SHP77 treated with DMSO at 0.1 percent for 48 hours (cell line): Measurements from ENCODE around the gene SUFU.
A peak's percentile ranks its signal among the peaks of the same experiment; 100 is the strongest.
"Not testable (repeated sequence)": the region's sequence is repeated elsewhere in the genome, so short reads cannot be mapped to it uniquely, and the experiment has no call there.

Experiments
- DNase-seq: peaks from one replicate; lab custom pipeline; 2025; lab: John Stamatoyannopoulos, UW

The SUFU gene

DNA sequence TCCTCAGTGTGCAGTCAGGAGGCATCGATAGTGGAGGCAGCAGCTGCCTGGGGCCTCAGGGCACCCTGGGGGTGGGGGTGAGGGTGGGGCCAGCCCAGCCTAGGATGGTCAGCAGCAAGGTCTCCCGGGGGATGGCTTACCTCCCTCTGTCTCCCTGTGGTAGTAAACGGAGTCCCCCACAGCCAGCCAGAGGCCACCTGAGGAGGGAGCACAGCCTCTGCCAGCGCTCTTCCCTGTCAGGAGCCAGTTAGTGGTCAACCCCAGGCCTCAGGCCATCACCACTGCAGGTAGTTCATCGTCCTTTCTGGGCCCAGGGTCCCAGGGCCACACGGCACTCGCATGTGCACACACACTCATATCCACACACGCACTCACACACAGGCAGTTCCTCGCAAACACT, 23.4 kb upstream of the SUFU start:
- no peak for DNase-seq

DNA sequence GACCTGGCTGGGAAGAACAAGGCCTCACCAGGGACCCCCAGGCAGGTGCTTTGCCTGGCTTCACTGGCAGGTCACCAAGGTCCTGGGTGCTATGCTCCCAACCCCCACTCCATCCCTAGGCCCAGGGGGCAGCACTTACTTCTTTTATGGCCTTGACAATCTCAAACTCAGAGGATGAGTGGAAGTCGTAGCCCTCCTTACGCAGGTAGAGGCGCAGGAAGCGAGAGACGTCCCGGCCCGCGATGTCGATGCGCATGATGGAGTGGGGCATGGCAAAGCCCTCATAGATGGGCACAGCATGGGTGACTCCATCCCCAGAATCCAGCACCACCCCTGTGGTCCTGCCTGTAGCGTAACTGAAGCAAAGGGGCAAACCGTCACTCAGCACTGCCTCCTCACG, 19.8 kb upstream of the SUFU start:
- no peak for DNase-seq

DNA sequence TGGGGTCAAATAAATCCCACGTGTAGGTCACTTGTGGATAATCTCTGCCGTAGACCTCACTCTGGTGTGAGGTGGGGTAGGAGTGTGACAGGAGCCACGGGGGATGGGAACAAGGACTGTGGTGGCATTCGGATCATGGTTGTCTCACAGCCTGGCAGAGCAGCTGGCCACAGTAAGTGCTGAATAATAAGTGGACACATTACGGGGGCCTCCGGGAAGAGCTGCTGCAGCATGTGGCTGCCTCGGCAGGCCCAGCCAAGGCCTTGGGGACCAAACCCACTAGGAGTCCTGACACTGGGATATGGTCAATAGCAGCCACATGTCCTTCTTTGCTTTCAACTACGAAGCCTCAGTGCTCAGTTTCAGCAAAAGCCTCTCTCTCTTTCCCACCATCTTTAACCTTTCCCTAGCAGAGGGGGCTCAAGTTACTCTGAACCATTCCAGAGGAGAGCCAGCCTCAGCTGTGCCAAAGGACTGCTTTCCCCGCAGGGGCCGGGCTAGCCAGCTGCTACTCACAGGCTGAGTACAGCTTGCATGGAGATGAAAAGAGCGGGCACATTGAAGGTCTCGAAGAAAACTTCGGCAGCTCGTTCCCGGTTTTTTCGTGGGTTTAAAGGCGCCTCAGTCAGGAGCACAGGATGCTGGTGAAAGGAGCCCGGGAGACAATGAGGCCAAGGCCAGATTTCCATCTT, 18.5 kb upstream of the SUFU start:
- no peak for DNase-seq

DNA sequence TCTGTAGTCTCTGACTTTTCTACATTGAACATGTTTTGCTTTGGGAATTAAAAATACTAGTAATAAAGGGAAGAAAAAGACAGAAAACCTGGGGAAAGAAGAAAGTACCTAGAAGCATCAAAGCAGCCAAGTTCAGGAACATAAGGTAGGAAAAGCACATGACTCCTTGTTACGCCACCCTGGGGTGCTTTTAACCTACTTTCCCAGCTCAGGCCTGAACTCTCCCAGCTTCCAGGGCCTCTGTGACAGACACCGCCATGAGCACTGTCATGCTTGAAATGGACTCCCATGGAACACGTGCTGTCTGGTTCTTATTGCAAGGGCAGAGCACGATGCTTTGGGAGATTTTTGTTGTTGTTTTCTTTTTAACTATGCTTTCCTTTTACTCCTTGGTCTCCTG, 12.6 kb upstream of the SUFU start:
- no peak for DNase-seq

DNA sequence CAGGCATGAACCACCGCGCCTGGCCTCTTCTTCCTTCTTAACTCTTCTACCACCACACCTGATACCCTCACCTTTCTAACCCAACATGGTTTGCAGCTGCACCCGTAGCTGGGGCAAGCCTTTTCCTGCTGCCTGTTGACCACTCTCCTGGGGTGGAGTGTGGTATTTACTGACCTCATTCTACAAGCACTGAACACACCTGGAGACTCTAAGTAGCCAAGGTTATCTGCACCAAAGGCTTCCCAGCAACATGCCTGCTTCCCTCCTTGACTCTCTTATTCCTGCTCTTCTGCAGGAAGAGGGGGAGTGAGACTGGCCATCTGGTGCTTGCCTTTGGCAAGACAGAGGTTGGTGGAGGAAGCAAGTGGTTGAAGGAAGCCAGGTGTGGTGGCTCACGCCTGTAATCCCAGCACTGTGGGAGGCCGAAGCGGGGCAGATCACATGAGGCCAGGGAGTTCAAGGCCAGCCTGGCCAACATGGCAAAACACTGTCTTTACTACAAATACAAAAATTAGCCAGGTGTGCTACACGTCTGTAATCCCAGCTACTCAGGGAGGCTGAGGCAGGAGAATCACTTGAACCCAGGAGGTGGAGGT, 11.3 kb upstream of the SUFU start:
- DNase-seq, result no peak

DNA sequence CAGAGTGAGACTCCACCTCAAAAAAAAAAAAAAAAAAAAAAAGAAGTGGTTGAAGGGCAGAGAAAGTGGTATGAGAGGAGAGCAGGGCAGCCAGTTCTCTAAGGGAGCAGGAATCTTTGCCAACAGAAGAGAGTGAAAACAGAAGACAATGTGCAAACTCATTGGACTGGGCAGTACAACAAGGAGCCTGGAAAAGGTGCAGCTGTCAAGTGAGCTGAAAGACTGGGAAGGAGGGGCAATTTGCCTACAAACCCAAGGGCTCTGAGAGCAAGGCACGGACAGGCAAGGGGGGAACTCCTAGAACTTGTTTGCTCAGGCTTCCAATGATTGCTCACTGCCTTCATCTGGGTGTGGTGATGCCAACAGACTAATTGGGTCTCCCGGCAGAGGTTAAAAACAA, 10.8 kb upstream of the SUFU start:
- no peak for DNase-seq

DNA sequence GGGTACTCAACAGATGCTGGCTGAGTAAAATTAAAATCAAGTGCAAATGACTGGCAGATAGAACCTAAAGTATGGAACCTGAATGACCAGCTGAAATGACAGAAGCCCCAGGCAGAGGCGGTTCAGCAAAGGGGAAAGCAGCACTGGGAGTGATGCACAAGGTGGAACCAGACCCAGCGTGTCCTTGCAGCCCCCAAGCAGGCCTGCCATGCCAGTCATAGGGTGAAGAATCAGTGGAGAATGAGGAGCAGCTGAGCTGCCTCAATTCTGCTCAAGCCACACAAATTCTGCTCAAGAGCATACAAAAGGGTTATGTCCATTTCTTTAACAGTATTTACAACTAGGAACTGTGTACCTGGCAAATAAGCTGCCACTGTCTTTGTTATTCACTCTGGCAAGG, 10.0 kb upstream of the SUFU start:
- no peak for DNase-seq

DNA sequence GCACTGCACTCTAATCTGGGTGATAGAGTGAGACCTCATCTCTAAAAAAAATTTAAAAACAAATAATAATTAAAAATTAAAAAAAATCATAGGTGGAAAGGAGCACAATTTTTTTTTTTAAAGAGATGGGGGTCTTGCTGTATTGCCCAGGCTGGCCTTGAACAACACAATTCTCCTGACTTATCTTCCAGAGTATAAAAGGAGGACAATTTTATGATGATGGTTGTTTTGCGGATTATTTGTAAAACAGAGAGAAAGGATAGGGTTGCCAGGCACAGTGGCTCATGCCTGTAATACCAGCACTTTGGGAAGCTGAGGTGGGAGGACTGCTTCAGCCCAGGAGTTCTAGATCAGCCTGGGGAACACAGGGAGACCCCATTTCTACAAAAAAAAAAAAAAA, 6.2 kb upstream of the SUFU start:
- no peak for DNase-seq

DNA sequence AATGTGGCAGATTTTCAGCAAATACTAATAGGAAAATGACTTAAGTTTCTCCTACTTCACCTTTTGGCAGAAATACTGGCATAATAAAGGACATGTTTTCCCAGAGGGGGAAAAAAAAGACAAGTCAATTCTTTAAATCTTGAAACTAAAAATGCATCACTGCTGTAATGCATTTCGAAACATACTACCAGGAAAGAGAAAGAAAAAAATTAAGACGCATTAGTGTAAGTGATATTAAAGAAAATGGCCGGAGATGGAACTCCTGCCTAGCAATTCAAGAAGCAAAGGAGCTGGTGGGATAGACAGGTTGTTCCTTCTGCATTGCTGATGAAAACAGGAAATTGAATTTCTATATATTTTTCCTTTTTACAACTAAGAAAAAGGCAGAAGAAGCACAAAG, 4.4 kb upstream of the SUFU start:
- DNase-seq, result no peak

DNA sequence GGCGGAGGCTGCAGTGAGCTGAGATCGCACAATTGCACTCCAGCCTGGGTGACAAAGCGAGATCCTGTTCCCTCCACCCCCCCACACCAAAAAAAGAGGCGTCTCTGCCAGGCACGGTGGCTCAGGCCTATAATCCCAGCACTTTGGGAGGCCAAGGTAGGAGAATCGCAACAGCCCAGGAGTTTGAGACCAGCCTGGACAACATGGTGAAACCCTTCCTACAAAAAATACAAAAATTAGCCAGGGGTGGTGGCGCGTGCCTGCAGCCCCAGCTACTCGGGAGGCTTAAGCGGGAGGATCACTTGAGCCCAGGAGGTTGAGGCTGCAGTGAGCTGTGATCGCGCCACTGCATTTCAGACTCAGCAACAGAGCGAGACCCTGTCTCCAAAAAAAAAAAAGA, 3.1 kb upstream of the SUFU start:
- DNase-seq, result not testable (repeated sequence)

DNA sequence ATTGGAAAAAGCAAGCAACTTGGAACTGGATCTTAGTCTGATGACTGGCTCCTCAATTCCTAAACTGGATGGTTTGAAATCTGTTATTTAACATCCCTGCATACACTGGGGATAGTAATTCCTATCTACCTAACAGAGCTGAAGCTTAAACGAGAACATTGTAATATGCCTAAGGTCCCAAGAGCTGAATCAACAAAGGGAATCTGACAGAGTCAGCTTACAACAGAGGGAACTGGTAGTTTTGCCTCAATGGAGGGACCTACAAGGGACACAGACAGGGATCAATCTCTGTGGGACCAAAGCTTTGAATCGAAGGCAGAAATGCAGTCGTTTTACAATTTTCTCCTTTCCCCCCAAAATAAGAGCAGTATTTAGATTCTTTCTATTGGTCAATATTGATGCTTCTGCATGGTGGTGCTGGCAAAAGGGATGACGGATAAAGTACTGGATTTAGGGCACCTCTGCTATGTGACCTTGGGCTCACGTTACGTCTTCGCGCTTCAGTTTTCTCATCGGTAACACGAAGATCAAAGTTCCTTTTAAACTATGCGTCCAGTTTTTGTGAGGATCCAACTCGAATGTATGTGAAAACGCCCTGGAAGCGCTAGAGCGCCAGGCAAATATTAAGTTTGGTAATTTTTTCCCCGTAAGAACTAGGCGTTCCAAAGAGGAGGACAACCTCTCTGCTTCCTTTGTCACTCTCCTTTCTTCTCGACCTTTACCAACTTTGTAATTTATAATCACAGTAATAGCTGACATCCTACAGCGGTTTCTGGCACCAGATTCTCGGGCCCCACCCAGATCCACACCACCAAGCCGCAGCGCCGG, 2.4 kb upstream of the SUFU start:
- no peak for DNase-seq

DNA sequence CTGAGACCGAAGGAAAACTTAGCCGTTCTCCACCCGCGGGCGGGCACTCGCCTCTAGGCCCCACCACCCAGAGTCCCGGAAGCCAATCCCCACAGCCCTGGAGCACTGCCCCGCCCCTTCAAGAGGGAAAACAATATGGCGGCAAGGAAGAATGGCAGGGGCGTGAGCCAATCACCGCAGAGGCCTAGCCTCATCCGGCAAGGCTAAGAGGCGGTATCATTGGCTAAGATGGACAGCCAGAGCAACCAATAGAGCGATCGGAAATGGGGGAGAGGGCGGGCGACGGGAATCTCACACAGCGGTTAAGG, 1.8 kb upstream of the SUFU start:
- DNase-seq, result peak; percentile 92

DNA sequence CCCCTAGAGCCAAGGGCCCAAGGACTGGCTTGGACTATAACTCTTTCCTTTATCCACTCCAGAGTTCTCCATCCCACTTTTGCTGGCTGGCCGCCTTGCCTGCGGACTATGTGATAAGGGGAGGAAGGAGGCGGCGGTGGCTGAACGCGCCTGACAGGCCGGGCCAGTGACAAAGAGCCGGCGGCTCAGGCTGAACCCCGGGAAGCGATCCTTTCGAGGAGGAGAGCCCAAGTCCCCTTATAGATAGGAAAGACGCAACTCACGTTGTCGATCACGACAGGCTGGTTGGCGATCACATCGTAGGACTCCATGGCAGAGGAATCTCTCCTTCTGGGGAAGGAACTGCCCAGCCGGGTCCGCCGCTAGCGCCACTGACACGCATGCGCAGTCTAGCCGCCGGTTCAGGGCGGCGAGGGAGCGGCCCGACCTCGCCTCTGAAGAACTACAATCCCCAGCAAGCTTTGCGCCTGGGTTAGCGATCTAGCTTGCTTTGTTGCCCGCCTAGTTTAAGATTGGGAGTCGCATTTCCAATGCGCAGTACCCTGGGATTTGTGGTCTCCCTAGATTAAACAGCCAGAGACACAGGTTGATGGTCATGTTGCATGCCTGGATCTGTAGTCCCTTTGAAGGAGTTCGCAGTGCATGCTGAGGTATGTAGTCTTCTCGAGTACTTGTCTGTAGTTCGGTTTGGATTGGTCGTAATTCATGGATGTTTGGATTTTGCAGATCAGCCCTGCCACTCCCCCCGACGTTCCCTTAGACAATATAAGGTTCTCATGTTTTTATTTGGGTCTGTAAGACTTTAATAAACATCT, 1.2 kb upstream of the SUFU start, which contains the start of gene ACTR1A:
TSS of gene ACTR1A (minus strand) at position 376 of the 815 bp plus-strand sequence. CDS start at position 311, 65 bp downstream.
- DNase-seq, result peak; percentile 99

DNA sequence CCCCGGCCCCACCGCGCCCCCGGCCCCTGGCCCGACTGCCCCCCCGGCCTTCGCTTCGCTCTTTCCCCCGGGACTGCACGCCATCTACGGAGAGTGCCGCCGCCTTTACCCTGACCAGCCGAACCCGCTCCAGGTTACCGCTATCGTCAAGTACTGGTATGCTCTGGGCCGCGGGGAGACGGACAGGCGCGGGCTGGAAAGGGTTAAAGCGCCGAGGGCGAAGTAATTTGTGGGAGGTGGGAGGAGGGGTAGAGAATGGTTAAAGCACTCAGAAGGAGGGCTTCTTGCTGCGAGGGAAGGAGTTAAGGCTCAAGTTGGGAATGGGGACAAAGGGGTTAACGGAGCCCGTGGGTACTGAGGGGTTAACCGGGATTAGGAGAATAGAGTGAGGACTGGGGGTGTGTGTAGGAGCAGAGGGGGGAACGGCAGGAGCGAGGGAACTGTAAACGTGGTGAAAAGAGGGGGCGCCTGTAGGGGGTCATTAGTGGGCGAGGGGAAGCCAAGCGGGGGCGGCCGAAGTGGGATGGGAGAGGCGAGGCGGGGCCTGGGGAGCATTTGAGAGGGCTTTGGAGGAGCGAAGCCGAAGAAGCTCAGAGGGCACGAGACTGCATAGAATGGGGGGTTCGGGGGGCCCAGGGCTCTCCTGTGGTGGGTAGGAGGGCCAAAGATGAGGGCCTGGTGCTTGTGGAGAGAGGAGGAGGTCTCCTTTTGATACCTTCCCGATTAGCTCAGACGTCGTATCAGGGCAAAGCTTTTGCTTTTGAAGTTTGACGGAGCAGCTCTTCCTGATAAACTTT, 605 bp downstream of the SUFU start:
- DNase-seq, result no peak

DNA sequence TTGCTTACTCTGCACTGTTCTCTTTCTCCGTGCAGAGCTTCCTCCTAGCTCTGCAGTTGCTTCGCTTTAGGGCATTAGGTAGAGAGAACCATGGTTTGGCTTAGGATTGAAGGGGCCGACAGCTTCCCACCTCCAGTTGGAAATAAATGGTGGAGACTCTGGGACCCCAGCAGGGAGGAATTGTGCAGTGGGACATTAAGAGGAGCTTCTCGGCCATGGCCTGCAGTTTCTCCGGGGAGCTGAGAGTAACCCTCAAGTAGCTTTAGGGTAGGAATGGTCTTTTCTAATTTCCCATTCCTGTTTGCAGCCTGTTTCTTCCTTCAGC, 1.2 kb downstream of the SUFU start:
- no peak for DNase-seq

DNA sequence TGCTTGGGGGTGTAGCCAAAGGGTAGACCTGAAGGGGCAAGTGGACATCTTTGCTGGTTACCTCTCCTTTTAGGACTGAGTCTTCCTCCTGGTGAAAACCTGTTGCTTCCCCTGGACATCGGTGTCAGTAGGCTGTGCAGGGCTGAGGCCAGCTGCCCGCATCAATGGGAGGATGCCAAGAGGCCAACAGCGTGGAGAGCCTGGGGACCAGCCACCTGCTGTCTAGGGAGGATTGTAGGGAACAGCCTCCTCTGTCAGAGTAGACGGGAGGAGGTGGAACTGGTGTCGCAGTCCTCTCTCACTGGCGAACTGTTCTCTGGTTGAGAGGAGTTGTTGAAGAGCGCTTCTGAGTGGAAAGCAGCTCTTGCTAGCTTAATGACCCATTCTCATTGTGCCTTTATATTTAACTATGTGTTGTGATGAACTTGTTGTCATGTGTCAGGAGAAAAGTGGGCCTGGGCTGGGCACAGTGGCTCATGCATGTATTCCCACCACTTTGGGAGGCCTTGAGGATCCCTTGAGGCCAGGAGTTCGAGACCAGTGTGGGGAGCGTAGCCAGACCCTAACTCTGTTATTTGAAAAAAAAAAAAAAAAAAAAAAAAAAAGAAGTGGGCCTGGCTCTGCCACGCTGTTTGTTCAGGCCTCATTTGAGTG, 1.8 kb downstream of the SUFU start:
- peak; percentile 4 for DNase-seq

DNA sequence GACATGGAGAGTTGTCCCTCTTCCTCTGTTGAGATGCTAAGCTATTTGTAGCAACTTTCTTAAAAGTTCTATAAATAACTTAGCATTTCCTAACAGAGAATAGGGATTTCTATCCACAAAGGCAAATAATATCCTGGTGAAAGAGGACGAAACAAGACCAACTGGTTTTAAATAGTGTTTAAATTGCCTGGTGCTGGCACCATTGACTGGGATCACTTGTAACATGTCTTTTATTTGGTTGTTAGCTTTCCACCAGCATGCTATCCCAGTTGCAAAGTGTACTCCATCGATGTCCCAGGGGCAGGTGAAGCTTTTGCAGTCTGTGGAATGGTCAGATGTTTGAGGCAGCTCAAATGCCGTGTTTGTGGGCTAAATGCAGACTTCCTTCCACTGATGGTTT, 3.7 kb downstream of the SUFU start:
- DNase-seq, result no peak

DNA sequence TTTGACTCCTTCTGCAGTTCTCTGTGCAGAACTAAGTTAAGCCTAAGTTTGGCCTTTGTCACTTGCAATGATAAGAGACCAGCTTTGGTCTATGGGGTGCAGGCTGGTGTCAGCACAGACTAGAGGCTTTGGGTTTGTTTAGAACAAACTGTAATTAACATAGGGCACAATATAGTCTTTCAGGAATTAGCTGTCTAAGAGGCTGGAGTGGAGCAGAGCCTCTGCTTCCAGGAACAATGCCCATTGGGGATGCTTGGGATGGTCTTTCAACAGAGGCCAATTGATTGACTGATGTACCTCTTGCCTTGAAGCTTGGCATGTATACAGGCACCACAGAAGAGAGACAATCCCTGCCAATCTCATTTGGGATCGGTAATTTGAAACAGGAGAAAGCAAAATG, 4.7 kb downstream of the SUFU start:
- DNase-seq, result no peak

DNA sequence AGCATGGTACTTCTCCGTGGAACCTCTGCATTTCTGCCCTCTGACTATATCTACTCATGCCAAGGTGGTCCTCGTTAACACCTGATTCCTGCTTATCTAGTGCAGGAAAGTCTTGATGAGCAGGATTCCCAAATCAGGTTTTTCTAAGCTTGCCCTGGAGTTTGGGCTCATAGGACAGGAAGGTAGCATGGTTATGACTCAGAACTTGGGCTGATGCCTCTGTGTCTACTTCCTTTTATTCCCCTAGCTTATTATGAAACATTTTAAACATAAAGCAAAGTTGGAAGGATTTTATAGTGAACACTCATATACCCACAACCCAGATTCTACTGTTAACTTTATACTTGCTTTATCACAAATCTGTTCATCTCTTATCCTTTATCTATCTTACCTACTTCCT, 5.6 kb downstream of the SUFU start:
- no peak for DNase-seq

DNA sequence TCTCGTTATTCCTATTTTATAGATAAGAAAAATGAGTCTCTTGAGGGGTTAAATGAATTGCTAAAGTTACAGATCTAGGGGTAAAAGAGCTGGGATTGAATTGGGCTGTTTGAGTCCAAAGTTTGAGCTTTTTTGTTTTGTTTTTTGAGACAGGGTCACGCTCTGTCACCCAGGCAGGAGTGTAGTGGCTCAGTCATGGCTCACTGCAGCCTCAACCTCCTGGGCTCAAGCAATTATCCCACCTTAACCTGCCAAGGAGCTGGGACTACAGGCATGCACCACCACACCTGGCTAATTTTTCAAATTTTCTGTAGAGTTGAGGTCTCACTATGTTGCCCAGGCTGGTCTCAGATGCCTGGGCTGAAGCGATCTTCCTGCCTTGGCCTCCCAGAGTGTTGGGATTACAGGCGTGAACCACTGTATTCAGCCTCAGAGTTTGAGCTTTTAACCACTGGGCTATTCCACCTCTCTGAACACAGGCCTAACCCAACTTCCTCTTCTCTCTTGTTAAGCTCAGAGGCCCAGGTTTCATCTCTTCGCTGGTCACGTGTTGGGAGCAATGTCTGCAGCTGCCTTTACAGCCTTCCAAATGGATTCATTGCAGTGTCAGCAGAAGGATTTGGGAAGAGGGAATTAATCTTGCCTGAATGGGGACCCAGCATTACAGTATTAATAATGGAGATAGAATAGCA, 8.0 kb downstream of the SUFU start:
- no peak for DNase-seq
